ENCODE data around the gene PEPD.

DNA sequence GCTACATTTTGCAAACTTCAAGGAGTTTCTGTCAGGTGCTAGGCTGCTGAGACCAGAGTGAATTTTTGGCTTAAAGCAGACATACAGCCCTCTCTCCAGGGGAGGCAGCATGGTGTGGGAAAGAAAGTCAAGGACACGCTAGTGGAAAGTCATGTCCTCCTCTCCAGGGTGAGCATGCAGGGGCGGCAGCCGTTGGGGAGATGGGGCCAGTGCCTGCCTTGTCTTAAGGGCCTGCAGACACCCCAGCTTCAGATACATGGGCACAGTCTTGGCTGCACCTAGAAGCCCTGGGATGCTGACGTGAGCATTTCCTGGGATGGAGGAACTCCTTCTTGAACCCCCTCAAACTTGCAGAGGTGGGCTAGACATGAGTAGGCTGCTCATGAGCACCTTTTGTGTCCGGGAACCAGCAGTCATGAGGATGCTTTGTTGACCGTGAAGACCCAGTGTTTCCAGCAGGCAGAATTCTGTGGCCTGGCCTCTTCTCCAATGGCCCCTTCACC, 43.3 kb upstream of the PEPD start:
- TF ChIP-seq, protein P1, sequence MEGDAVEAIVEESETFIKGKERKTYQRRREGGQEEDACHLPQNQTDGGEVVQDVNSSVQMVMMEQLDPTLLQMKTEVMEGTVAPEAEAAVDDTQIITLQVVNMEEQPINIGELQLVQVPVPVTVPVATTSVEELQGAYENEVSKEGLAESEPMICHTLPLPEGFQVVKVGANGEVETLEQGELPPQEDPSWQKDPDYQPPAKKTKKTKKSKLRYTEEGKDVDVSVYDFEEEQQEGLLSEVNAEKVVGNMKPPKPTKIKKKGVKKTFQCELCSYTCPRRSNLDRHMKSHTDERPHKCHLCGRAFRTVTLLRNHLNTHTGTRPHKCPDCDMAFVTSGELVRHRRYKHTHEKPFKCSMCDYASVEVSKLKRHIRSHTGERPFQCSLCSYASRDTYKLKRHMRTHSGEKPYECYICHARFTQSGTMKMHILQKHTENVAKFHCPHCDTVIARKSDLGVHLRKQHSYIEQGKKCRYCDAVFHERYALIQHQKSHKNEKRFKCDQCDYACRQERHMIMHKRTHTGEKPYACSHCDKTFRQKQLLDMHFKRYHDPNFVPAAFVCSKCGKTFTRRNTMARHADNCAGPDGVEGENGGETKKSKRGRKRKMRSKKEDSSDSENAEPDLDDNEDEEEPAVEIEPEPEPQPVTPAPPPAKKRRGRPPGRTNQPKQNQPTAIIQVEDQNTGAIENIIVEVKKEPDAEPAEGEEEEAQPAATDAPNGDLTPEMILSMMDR (IDR thresholded peaks at IDR 0.05): no peak
- TF ChIP-seq POLR2A (IDR thresholded peaks at IDR 0.05): no peak
